Activated T-cell treated with anti-CD3 and anti-CD28 coated beads, Interleukin-2, amount 50 U/mL, for 24 hours (primary cell): ENCODE data around the gene DARS1.

Experiments used
- DNase-seq: peaks from one replicate; pipeline ENCODE4 v3.0.0-alpha.2; 2020
- H3K27ac Mint-ChIP-seq: 2 replicates; pipeline ENCODE4 v1.8.0; 2020; ENCODE audit warnings: mild to moderate bottlenecking, mixed read lengths
- H3K27me3 Mint-ChIP-seq: 2 replicates; pipeline ENCODE4 v1.8.0; 2020; ENCODE audit warnings: mixed read lengths
- H3K36me3 Mint-ChIP-seq: 2 replicates; pipeline ENCODE4 v1.8.0; 2020; ENCODE audit warnings: low read depth, mixed read lengths
- H3K4me1 Mint-ChIP-seq: 2 replicates; pipeline ENCODE4 v1.8.0; 2020; ENCODE audit warnings: low read depth, mixed read lengths
- H3K4me3 Mint-ChIP-seq: 2 replicates; pipeline ENCODE4 v1.8.0; 2020; ENCODE audit warnings: mild to moderate bottlenecking, moderate library complexity, mixed read lengths
- H3K9me3 Mint-ChIP-seq: 2 replicates; pipeline ENCODE4 v1.8.0; 2020; ENCODE audit warnings: mixed read lengths

Gene DARS1

DNA sequence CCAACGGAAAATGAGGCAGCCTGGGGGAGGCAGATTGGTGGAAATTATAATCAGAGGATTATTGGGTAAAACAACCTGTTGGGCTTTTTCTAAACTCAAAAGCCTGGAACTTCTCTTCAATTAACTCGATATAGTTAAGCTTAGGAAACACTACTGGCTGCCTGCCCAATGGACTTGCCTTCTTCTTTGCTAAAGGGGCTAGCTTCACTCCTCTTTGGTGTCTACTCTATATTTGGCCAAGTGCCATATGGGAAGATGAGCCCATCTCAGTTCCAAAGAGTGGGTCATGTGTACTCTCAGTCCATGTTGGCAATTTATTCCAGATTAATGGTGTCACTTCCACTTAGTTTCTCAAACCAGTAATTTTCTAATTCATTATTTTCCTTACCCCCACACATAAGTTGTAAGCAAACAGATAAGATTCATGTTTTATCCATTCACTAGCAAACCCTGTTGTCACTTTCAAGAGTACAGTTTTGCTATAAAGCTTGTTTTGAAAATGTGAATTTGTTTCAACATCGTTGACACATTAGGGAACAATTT, 34.3 kb downstream of the DARS1 start:
- H3K4me3 Mint-ChIP-seq: no peak overlapping the region
- H3K27me3 Mint-ChIP-seq: no peaks in the 10 kb centered on the region
- H3K27ac Mint-ChIP-seq: no peak overlapping the region
- no peak for DNase-seq
- H3K9me3 Mint-ChIP-seq: peaks cover 10% of the 10 kb centered on the region
- peaks cover 78% of the 10 kb centered on the region for H3K36me3 Mint-ChIP-seq
- H3K4me1 Mint-ChIP-seq: peaks cover 72% of the 10 kb centered on the region

- Mint-ChIP-seq H3K9me3 (peaks cover 10% of the 10 kb centered on the region), H3K4me1 (peaks cover 74% of the 10 kb centered on the region), H3K27ac (peak overlapping the region; percentile 11), H3K36me3 (peaks cover 81% of the 10 kb centered on the region), H3K4me3 (no peak overlapping the region), H3K27me3 (no peaks in the 10 kb centered on the region)
- no peak for DNase-seq
Measured at GRCh38 chr2:135949451-135950234, 35.8 kb downstream of the DARS1 start.

DNA sequence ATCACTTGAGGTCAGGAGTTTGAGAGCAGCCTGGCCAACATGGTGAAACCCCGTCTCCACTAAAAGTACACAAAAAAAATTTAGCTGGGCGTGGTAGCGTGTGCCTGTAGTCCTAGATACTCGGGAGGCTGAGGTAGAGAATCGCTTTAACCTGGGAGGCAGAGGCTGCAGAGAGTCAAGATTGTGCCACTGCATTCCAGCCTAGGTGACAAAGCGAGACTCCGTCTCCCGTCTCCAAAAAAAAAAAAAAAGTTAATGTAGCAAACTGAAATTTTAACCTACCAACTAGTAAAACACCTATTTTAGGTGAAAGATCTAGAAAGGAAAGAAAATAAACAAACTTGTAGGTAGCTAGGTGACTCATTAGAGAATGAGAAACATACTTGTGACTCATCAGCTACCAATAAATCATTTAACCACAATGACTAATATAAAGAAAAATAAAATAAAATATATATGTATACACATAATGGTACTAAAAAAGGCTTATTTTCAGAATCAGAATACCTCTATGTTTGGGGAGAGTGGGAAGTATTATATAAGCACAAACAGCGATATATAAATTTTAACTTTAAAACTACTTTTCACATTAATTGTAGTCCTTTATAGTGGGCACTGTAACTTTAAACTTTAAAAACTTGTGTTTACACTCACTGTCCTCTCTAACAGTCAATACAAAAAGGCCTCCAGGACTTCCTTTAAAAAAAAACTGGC, 36.6 kb downstream of the DARS1 start:
- no peaks in the 10 kb centered on the region for H3K27me3 Mint-ChIP-seq
- H3K4me1 Mint-ChIP-seq: peaks cover 72% of the 10 kb centered on the region
- DNase-seq: peak; percentile 50
- H3K36me3 Mint-ChIP-seq: peaks cover 81% of the 10 kb centered on the region
- H3K27ac Mint-ChIP-seq: peak overlapping the region; percentile 94
- H3K9me3 Mint-ChIP-seq: peaks cover 10% of the 10 kb centered on the region
- peak overlapping the region; percentile 59 for H3K4me3 Mint-ChIP-seq

GRCh38 chr2:135948141-135948540, 37.3 kb downstream of the DARS1 start:
- peak overlapping the region; percentile 94 for H3K27ac Mint-ChIP-seq
- H3K4me3 Mint-ChIP-seq: peak overlapping the region; percentile 59
- H3K36me3 Mint-ChIP-seq: peaks cover 84% of the 10 kb centered on the region
- peaks cover 78% of the 10 kb centered on the region for H3K4me1 Mint-ChIP-seq
- H3K9me3 Mint-ChIP-seq: peaks cover 10% of the 10 kb centered on the region
- H3K27me3 Mint-ChIP-seq: no peaks in the 10 kb centered on the region
- DNase-seq: no peak

- H3K4me3 Mint-ChIP-seq: no peak overlapping the region
- peaks cover 84% of the 10 kb centered on the region for H3K36me3 Mint-ChIP-seq
- H3K9me3 Mint-ChIP-seq: peaks cover 9% of the 10 kb centered on the region
- H3K27me3 Mint-ChIP-seq: no peaks in the 10 kb centered on the region
- peaks cover 73% of the 10 kb centered on the region for H3K4me1 Mint-ChIP-seq
- no peak for DNase-seq
- no peak overlapping the region for H3K27ac Mint-ChIP-seq
Measured at GRCh38 chr2:135947483-135947882, 37.9 kb downstream of the DARS1 start.

DNA sequence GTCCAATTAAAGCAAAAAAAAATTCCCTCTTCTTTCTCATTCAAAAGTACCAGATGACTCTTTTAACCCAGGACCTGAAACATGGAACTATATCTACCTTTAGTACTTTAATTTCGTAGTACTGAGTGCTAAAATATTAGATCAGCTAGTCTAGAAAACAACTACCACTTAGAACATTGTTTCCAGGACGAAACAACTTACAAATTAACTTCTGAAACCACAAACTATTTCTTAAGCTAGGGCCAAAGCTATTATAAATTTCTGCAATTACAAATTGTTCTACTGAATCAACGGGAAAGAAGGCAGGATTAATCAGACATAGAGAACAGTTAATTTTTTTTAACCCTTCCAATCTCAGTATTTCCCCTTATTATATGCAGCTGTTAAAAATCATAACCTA, 39.9 kb downstream of the DARS1 start:
- peaks cover 80% of the 10 kb centered on the region for H3K36me3 Mint-ChIP-seq
- no peak overlapping the region for H3K4me3 Mint-ChIP-seq
- DNase-seq: no peak
- no peak overlapping the region for H3K27ac Mint-ChIP-seq
- H3K4me1 Mint-ChIP-seq: peaks cover 64% of the 10 kb centered on the region
- no peaks in the 10 kb centered on the region for H3K27me3 Mint-ChIP-seq
- H3K9me3 Mint-ChIP-seq: peaks cover 4% of the 10 kb centered on the region

DNA sequence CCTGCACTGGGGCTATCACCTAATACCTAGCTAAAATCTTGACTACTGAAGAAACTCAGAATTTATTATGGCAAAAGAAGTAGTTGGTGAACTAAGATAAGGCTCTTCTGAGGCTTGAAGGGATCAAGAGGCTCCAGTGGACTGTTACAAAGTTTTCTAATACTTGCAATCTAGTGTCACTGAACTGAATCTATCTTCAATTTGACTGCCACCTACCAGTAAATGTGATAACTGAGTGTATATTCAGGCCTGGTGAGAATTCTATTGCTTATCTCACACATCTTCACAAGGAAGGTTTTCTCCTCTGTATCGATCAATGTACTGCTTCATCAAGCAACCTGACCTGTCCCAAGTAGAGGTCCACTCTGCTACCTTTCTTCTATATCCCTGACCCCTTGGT, 40.8 kb downstream of the DARS1 start:
- Mint-ChIP-seq H3K27ac (no peak overlapping the region), H3K27me3 (no peaks in the 10 kb centered on the region), H3K4me1 (peaks cover 64% of the 10 kb centered on the region), H3K36me3 (peaks cover 82% of the 10 kb centered on the region), H3K9me3 (peaks cover 4% of the 10 kb centered on the region), H3K4me3 (no peak overlapping the region)
- DNase-seq: no peak

- Mint-ChIP-seq H3K4me3 (no peak overlapping the region), H3K36me3 (peaks cover 90% of the 10 kb centered on the region), H3K4me1 (peaks cover 61% of the 10 kb centered on the region), H3K9me3 (peaks cover 4% of the 10 kb centered on the region), H3K27me3 (no peaks in the 10 kb centered on the region), H3K27ac (no peak overlapping the region)
- no peak for DNase-seq
Measured at GRCh38 chr2:135942936-135943688, 42.3 kb downstream of the DARS1 start.

- H3K27ac Mint-ChIP-seq: peak overlapping the region; percentile 11
- H3K4me3 Mint-ChIP-seq: no peak overlapping the region
- H3K27me3 Mint-ChIP-seq: no peaks in the 10 kb centered on the region
- no peak for DNase-seq
- peaks cover 83% of the 10 kb centered on the region for H3K36me3 Mint-ChIP-seq
- peaks cover 51% of the 10 kb centered on the region for H3K4me1 Mint-ChIP-seq
- H3K9me3 Mint-ChIP-seq: no peaks in the 10 kb centered on the region
Measured at GRCh38 chr2:135936524-135936923, 48.9 kb downstream of the DARS1 start.

DNA sequence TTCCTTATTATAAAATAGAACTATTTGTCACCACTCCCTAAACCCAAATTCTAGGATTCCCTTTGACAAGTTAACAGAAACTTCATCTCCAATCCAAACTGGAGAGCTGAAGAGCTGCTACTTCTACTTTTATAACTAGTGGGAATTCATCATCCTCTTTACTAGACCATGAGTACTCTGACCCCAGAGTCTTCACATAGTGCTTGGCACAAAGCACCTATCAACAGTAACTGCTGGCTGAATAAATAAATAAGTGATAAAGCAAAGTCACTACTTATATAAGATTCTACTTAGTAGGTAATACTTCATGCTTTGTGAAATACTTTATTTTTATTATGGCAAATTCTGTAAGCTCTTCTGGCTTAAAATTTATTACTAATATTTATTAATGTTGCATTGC, 49.5 kb downstream of the DARS1 start:
- Mint-ChIP-seq H3K36me3 (peaks cover 86% of the 10 kb centered on the region), H3K9me3 (no peaks in the 10 kb centered on the region), H3K4me3 (no peak overlapping the region), H3K4me1 (peaks cover 51% of the 10 kb centered on the region), H3K27ac (no peak overlapping the region), H3K27me3 (no peaks in the 10 kb centered on the region)
- DNase-seq: no peak

DNA sequence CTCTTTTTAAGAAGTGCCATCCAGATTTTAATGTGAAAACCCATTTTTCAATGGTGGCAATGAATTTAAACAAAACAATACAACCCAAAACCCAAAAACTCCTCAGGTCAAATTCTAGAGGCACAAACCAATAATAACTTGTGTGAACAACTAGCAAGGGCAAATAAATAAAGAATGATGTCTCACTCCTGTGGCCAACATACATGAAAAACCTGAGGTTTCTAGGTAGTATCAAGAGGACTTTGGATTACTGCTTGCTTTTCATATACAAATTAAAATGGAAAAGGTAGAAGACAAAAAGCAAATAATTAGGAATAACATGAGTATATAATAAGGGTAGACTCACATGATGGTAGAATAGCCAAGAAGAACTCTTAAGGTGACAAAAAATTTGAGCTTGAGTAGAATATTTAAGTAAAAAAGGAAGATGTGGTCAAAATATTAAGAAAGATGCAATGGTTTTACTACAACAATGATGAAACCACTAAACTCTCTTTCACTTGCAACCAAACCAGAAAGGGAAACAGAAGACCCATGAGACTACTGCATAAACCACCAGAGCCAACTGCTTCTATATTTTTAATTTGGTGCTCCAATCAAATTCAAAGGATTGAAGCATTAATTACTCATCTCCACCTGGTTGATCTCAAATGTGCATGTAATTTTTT, 53.5 kb downstream of the DARS1 start:
- Mint-ChIP-seq H3K27me3 (no peaks in the 10 kb centered on the region), H3K36me3 (peaks cover 82% of the 10 kb centered on the region), H3K27ac (no peak overlapping the region), H3K4me3 (no peak overlapping the region), H3K4me1 (peaks cover 26% of the 10 kb centered on the region), H3K9me3 (no peaks in the 10 kb centered on the region)
- no peak for DNase-seq

GRCh38 chr2:135926605-135927004, 58.8 kb downstream of the DARS1 start:
- H3K27me3 Mint-ChIP-seq: no peaks in the 10 kb centered on the region
- no peak overlapping the region for H3K4me3 Mint-ChIP-seq
- H3K27ac Mint-ChIP-seq: no peak overlapping the region
- no peak for DNase-seq
- peaks cover 8% of the 10 kb centered on the region for H3K4me1 Mint-ChIP-seq
- peaks cover 76% of the 10 kb centered on the region for H3K36me3 Mint-ChIP-seq
- no peaks in the 10 kb centered on the region for H3K9me3 Mint-ChIP-seq

DNA sequence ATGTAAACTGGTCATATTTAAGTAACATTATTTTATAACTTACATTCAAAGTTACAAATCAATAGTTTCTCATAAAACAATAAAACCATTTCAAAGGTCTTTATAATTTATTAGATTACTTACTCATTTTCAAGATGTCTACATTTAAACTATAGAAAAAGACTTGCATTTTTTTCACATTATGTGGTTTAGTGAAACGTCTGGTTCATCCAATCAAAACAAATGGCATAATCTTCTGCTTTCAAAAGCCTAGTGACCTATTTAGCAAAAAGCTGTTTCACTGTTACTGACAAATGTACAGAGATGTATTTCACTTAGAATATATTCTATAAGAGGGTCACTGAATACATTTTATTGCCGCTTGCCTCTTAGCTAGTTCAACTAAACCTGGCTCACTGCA, 59.9 kb downstream of the DARS1 start:
- H3K9me3 Mint-ChIP-seq: no peaks in the 10 kb centered on the region
- H3K36me3 Mint-ChIP-seq: peaks cover 72% of the 10 kb centered on the region
- H3K4me1 Mint-ChIP-seq: peaks cover 5% of the 10 kb centered on the region
- no peak for DNase-seq
- H3K27me3 Mint-ChIP-seq: no peaks in the 10 kb centered on the region
- no peak overlapping the region for H3K4me3 Mint-ChIP-seq
- H3K27ac Mint-ChIP-seq: no peak overlapping the region

GRCh38 chr2:135916207-135916606, 69.2 kb downstream of the DARS1 start:
- no peaks in the 10 kb centered on the region for H3K9me3 Mint-ChIP-seq
- no peaks in the 10 kb centered on the region for H3K27me3 Mint-ChIP-seq
- no peak for DNase-seq
- no peak overlapping the region for H3K27ac Mint-ChIP-seq
- no peak overlapping the region for H3K4me3 Mint-ChIP-seq
- H3K36me3 Mint-ChIP-seq: peaks cover 60% of the 10 kb centered on the region
- H3K4me1 Mint-ChIP-seq: peaks cover 11% of the 10 kb centered on the region
